CD4-positive, alpha-beta T cell treated with Interleukin-15 for 1 hour (primary cell): Measurements from ENCODE around the gene ANAPC1.
"Not testable (repeated sequence)": the region's sequence is repeated elsewhere in the genome, so short reads cannot be mapped to it uniquely, and the experiment has no call there.

Experiments
- DNase-seq: peaks from one replicate; pipeline ENCODE4 v3.0.0-alpha.2; 2020

ANAPC1 gene, protein sequence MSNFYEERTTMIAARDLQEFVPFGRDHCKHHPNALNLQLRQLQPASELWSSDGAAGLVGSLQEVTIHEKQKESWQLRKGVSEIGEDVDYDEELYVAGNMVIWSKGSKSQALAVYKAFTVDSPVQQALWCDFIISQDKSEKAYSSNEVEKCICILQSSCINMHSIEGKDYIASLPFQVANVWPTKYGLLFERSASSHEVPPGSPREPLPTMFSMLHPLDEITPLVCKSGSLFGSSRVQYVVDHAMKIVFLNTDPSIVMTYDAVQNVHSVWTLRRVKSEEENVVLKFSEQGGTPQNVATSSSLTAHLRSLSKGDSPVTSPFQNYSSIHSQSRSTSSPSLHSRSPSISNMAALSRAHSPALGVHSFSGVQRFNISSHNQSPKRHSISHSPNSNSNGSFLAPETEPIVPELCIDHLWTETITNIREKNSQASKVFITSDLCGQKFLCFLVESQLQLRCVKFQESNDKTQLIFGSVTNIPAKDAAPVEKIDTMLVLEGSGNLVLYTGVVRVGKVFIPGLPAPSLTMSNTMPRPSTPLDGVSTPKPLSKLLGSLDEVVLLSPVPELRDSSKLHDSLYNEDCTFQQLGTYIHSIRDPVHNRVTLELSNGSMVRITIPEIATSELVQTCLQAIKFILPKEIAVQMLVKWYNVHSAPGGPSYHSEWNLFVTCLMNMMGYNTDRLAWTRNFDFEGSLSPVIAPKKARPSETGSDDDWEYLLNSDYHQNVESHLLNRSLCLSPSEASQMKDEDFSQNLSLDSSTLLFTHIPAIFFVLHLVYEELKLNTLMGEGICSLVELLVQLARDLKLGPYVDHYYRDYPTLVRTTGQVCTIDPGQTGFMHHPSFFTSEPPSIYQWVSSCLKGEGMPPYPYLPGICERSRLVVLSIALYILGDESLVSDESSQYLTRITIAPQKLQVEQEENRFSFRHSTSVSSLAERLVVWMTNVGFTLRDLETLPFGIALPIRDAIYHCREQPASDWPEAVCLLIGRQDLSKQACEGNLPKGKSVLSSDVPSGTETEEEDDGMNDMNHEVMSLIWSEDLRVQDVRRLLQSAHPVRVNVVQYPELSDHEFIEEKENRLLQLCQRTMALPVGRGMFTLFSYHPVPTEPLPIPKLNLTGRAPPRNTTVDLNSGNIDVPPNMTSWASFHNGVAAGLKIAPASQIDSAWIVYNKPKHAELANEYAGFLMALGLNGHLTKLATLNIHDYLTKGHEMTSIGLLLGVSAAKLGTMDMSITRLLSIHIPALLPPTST (N-terminal part only)

DNA sequence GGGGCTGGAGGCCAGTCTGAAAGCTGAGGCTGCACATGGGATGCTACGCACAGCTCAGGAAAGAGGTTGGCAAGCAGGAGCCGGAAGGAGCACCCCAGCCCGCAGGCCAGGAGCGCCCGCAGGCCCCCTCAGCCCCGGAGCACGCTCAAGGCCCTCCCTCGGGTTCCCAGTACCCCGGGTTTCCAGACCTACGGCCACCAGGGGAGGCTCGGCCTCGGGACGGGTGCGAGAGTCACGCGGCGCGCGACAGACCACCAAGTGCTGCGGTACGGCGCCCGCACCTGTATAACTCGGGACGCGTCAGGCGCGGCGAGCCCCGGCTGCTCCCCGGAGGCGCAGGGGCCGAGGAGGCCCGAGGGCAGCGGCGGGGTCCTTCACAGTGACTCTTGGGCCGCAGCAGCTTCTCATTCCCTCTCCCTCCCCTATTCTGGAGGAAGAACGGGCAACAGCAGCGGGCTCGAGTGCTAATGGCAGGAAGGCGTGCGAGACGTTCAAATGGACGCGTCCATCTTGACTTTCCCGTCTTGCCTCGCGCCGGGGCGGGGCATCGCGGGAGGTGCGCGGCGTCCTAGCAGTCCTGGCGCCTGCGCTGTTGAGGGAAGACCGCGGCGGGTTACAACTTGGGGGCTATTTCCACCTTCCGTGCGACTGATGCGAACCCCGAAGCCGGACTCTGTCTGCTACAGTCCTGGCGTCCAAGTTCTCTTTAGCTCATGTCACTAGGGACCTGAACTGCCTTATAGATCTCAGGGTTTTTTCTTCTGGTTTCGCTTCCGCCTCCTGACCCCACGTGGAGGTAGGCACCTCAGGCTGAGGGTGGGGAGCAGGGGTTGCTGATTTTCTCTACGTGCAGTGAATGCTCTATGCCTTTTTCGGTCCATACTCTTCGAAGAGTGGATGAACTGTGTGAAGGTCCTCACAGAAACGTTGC, at the start of gene ANAPC1:
TSS of gene ANAPC1 (minus strand) at position 533 of the 931 bp plus-strand sequence. CDS start 3,368 bp downstream, outside the sequence.
- DNase-seq: peak; percentile 78

DNA sequence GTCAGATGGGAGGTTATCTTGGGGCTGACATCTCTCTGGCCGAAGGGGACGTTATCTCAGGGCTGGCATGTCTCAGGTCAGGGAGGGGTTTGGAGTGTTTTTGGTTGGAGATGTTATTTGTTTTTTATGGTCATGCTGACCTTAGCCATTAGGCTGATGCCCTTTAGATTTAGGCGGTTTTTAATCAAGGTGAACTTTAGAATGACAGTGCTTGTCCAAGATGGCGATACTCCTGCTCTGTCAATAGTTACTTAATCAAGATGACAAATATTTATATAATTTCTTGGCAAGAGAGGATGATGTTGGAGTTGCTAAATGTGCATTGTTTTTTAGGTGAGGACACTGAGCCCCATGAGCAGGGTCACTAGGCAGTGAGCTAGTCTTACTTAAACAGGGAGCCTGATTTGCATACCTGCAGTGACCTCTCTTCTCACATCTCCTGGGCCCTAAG, 48.9 kb upstream of the ANAPC1 start:
- no peak for DNase-seq

DNA sequence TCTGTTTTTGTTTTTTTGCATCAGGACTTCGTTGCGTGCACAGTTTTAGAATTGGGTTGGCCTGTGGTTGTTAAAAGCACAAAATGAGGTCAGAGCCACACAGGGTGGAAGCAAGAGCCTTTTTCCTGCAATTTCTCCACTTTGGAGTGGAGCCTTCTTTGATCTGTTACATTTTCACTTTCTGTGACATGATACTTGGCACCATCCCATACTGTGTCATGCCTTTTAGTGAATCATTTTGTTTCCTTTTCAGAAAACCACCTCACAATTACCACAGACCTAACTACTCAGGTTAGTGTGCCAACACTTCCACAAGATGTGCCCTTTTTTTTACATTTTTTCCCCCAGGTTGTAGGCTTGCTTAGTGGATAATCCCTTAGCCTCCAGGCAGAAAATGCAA, 46.9 kb upstream of the ANAPC1 start:
- no peak for DNase-seq

DNA sequence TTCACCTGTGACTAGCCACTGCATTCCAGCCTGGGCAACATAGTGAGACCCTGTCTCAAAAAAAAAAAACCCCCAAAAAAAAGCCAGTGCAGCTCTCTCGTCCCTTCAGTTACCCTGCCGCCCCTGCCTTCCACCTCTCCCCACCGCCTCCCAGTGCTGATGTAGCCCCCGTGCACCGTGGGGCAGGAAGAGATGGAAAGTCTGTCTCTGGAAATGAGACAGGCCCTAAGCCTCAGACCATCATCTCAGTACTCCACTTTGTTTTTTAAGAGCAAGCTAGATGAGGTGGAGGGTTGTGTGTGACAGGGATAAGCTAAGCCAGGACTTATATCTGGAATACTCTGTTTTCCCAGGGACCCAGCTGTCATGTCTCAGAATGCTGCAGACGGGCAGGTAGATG, 46.4 kb upstream of the ANAPC1 start:
- DNase-seq: no peak

DNA sequence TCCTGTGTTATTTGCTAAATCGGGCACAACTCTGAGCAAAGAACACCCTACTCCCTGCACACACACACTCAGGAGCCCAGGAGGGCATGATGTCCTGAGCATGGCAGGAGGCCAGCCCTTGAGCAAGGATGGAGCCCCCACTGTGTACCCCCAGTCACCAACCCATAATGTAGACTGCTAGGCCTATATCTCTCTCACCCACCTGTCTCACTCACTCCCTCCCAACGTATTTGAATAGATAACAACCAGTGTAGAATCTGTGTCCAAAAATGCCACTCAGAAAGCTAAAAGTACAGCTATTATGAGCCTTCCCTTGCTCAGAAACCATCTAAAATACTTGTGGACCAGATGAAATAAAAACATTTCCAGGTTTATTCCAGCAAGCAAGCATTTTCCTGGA, 43.7 kb upstream of the ANAPC1 start:
- DNase-seq: no peak

DNA sequence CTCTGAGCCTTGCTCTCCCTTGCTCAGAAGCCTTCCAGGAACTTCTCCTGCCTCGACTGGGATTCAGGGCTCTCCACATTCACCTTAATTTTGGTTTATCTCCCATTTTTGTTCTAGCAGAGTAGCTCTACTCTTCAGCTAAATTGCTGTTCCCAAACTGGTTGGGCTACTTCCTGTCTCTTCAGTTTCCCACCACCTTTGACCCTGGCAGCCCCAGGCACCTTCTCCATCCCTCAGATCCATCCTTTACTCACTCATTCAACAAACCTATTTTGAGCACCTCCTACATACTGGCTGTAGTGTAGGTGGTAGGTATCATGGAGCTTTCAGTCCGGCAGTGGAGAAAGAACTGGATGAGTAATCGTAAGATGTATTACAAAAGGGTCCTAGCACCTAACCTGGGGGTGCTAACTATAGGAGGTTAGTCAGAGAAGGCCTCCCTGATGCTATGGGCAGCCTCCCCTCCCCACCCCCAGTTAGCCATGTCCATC, 40.7 kb upstream of the ANAPC1 start:
- no peak for DNase-seq

DNA sequence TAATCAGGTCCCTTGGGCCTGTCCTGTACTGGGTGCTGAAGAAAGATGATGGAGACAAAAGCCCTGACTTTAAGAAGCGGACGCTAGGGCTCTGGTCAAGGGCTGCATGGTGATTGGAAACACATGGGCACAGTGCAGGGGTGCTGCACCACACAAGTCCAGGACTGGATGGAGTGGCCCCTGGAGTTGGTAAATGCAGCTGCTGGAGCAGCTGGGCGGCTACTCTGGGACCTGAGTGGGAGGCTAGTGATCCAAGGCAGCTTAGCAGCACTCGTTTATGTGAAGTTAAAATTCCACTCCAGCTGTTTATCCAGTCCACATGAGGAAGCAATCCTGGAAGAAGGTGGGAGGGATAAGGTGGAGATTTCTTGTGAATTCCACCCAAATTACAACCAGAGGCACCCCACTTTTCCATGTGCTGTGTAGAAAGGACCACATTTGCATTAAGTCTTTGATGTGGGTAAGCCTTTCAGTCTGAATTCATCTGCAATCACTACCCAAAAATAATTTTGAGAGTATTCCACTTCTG, 39.3 kb upstream of the ANAPC1 start:
- DNase-seq: no peak

DNA sequence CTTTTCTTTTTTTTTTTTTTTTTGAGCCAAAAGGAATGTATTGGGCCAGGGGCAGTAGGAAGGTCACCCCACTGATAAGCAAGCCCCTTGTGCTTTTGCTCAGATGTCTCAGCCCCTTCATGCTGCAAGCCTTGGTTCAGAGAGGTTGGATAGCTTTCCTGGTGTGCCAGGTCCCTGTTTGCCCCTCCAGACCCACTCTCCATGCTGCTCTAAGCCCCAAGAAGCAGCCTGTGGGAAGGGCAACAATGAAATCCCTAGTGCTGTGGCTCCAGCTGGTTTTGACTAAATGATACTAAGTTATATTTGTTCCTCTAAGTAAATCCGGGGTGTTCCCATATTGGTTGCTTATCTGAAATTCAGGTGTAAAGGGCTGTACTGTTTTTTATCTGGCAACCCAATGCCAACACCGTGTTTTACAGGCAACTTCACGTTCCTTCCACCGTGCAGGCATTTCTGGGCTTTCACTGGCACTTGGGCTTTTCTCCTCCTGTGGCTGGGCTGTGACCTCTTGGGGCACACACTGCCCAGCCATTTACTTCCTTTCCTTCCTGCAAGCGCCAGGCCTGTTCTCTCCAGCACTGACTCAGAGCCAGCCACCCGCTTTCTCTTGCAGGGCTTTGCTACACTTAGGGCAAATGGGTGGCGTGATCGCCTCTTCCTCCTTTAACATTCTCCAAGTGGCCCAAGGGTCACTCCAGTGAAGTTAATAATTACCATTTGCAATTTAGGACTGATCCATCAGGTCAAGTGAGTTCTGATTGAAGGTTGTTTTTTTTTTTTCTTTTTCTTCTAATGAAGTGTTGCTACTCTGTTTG, 36.0 kb upstream of the ANAPC1 start:
- DNase-seq: peak; percentile 35

DNA sequence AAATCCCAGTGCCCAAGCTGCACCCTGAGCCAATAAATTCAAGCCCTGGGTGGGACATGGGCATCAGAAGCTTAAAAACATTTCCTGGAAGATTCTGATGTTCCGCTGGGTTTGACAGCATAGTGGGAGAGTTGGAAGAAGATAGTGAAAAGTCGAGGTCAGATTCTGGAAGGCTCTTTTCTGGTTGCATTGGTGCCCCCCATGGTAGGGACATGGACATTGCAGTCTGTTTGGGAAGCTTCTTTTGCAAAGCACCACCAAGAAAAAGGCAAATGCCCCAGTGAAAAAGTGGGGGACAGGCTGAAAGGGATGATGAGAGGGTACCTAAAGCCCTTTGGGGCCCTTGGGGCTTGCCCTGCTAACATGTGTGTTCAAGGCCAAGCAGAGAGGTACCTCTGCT, 35.4 kb upstream of the ANAPC1 start:
- DNase-seq: no peak

DNA sequence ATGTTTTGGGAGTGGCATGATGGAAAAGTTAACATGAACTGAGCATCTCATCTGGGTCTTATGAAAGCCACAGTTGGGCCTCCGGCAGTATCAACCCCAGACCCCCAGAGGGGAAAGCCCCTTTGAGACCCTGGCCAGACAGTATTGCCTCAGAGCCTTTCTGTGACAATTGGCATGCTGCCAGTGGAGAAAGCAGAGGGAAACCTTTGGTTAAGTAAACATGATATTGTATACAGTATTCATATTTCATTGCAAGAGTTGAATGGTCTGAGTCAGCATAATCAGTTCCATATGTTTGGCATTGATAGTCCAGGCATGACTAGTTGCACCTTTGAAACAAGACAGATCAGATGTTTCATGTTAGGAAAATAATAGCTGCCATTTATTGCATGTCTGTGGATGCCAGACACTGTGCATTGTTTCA, 34.4 kb upstream of the ANAPC1 start:
- DNase-seq: no peak

DNA sequence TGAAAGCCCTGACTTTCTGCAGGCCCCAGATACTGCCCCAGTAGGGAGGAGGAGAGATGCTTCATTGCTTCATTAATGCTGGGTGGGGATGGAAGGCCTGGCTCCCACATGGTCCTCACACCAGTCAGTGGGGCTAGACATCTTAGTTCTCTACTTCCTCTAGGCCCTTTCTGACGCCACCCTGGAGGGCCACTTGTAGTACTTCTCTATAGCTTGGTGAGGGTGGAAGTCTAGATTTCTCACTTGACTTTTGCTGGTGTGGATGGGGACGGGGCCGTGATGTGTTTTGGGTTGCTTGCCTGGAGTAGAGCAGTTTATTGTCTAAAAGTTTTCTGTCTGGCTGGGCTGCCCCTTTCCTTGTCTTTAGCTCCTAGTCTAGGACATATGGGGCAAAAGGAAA, 33.1 kb upstream of the ANAPC1 start:
- no peak for DNase-seq

DNA sequence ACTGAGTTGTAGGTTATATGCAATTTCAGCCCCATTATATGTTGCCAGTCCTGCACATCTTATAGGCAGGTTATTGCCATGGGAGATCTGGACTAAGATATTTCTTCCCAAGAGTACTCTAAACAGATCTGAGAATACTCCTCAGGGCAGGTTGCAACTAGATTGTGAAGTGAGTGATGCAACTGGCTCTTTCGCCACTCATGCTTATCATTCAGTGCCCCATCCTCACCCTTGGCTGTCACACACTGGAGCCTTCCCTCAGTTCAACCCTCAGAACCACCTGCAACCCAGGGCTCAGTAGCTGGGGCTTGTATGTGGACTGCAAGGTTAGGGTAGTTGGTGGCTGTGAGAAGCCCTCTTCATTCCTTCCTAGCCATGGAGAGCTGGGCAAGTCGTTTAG, 28.6 kb upstream of the ANAPC1 start:
- DNase-seq: no peak

DNA sequence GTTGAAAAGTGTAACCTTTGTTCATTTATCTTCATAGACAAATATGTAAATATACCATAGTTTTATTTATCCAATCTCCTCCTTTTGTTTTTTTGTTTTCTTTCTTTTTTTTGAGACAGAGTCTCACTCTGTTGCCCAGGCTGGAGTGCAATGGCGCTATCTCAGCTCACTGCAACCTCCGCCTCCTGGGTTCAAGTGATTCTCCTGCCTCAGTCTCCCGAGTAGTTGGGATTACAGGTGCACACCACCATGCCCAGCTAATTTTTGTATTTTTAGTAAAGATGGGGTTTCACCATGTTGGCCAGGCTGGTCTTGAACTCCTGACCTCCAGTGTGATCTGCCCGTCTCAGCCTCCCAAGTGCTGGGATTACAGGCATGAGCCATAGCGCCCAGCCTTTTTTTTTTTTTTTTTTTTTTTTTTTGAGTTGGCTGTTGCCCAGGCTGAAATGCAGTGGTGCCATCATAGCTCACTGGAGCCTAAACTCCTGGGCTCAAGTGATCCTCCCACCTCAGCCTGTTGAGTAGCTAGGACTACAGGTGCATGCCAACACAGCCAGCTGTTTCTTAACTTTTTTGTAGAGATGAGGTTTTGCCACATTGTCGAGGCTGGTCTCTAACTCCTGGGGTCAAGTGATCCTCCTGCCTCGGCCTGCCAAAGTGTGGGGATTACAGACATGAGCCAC, 27.4 kb upstream of the ANAPC1 start:
- DNase-seq: not testable (repeated sequence)

DNA sequence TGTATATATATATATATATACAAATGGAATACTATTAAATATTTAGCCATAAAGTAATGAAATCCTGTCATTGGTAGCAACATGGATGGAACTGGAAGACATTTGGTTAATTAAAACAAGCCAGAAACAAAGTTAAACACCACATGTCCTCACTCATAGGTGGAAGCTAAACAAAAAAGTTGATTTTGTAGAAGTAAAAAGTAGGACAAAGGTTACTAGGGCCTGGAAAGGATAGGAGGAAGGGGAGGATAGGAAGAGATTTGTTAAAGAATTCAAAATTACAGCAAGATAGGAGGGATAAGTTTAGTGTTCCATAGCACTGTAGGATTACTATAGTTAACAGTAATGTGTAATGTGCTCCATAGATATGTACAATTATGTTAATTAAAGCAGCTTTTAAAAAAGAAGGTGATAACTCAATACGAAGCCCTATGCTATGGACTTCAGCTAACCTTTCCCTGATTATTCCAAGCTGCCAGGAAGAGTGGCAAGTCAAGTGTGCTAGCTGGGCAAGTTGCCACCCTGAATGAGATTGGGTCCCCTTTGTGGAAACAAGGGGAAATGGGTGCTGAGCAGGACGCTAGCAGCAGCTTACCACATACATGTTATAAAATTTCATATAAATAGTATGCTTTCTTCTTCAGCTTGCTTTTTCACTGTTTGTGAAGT, 26.8 kb upstream of the ANAPC1 start:
- no peak for DNase-seq

DNA sequence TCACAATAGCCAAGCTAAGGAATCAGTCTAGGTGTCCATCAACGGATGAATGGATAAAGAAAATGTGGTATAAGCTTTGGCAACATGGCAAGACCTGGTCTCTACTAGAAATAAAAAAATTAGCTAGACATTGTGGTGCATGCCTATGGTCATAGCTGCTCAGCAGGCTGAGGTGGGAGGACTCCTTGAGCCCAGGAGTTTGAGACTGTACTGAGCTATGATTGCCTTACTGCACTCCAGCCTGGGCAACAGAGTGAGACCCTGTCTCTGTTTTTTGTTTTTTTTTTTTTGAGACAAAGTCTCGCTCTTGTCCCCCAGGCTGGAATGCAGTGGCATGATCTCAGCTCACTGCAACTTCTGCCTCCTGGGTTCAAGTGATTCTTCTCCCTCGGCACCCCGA, 26.0 kb upstream of the ANAPC1 start:
- DNase-seq: not testable (repeated sequence)

DNA sequence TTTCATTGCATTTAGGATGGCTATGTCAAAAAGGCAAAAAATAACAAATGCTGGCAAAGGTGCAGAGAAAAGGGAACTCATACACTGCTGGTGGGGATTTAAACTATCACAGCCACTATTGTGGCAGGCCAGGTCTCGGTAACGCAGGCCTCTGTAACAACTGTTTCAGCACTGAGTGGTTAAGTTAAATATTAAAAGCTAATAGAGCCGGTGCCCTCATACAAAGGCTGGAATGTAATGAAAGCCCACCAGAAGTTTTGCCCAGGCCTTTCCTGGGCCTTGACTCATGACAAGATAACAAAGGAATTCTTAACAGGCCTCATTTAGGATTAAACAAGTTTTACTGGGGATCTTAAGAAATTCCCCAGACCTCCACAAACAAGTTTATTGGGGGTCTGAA, 25.1 kb upstream of the ANAPC1 start:
- no peak for DNase-seq

DNA sequence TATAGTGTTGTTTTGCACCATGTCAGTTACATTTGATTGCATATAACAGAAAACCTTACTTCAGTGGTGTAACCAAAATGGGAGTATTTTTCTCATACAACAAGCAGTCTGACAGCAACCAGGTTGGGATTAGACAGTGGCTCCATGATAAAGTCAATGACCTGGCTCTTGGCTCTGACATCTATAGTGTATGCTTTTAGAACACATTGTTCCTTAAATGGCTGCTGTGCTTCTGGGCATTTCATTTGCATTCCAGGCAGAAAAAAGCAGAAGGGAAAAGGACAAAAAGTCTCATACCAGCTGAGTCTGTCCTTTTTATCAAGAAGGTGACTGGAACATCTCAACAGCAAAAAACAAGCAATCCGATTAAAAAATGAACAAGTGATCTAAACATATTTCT, 24.6 kb upstream of the ANAPC1 start:
- no peak for DNase-seq

DNA sequence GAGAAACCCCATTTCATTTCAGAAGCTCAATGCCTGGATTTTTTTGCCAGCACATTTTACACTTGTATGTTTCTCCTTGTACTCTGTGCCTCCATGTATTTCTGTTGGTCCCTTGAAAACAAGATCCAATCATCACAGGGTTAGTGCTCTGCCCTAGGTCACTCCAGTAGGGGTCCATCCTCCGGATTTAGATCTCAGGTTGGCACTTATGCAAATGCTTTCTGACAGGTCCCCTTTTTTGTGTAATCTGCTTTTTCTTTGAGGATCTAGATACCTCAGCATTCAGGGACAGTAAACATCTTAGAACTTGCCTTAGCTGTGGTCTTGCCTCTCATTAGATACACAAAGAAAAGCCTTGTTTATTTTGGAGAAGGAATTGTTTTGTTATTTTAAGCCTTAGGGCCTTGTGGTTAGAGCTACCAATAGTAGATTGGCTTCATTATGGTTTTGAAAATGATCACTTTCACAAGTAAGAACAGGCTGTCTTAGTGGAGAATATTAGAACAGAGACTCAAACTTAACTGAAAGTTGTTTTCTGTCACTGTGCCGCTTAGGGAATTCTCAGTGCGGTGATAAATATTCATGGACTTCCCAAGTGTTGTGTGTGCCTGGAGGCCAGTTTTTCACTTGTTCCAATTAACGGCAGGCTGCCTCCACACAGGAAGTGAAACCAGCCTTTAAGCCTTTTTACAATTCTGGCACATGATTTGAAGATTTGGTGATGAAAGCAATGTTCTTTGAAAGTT, 22.2 kb upstream of the ANAPC1 start:
- DNase-seq: no peak

DNA sequence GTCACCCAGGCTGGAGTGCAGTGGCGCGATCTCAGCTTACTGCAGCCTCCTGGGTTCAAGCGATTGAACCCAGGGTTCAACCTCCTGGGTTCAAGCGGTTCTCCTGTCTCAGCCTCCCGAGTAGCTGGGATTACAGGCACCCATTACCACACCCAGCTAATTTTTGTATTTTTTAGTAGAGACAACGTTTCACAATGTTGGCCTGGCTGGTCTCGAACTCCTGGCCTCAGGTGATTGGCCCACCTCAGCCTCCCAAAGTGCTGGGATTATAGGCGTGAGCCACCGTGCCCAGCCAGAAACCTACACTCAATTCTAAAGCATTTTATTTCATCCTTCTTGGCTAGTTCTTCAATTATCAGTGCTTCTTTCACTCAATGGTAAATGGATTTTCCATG, 21.5 kb upstream of the ANAPC1 start:
- DNase-seq: not testable (repeated sequence)
